Measurements from ENCODE around the gene PTPRO.

Gene PTPRO

GRCh38 chr12:15355766-15356165, 33.5 kb downstream of the PTPRO start:
- peak; percentile 84 for DNase-seq

GRCh38 chr12:15356951-15357364, 34.6 kb downstream of the PTPRO start:
- peak; percentile 97 for DNase-seq

GRCh38 chr12:15364221-15365160, 42.2 kb downstream of the PTPRO start:
- peak; percentile 79 for DNase-seq

GRCh38 chr12:15368812-15369211, 46.5 kb downstream of the PTPRO start:
- no peak for DNase-seq

- peak; percentile 86 for DNase-seq
Observed at GRCh38 chr12:15372352-15372751, 50.0 kb downstream of the PTPRO start.

GRCh38 chr12:15387772-15388171, 65.5 kb downstream of the PTPRO start:
- no peak for DNase-seq

- DNase-seq: no peak
Observed at GRCh38 chr12:15389561-15389960, 67.3 kb downstream of the PTPRO start.

GRCh38 chr12:15393037-15393436, 70.7 kb downstream of the PTPRO start:
- DNase-seq: no peak

GRCh38 chr12:15393995-15394394, 71.7 kb downstream of the PTPRO start:
- no peak for DNase-seq

GRCh38 chr12:15404485-15404884, 82.2 kb downstream of the PTPRO start:
- no peak for DNase-seq

GRCh38 chr12:15405606-15406005, 83.3 kb downstream of the PTPRO start:
- DNase-seq: no peak

GRCh38 chr12:15407025-15407424, 84.7 kb downstream of the PTPRO start:
- no peak for DNase-seq

GRCh38 chr12:15411842-15412241, 89.5 kb downstream of the PTPRO start:
- DNase-seq: no peak

GRCh38 chr12:15417691-15418090, 95.4 kb downstream of the PTPRO start:
- DNase-seq: no peak

- DNase-seq: no peak
Observed at GRCh38 chr12:15423629-15424028, 101.3 kb downstream of the PTPRO start.

GRCh38 chr12:15427913-15428312, 105.6 kb downstream of the PTPRO start:
- DNase-seq: no peak

GRCh38 chr12:15428632-15429031, 106.3 kb downstream of the PTPRO start:
- DNase-seq: no peak

GRCh38 chr12:15429262-15429661, 107.0 kb downstream of the PTPRO start:
- DNase-seq: no peak

GRCh38 chr12:15435597-15435996, 113.3 kb downstream of the PTPRO start:
- no peak for DNase-seq

GRCh38 chr12:15439459-15439858, 117.2 kb downstream of the PTPRO start:
- no peak for DNase-seq

- no peak for DNase-seq
Observed at GRCh38 chr12:15443050-15443449, 120.7 kb downstream of the PTPRO start.

GRCh38 chr12:15443611-15444010, 121.3 kb downstream of the PTPRO start:
- DNase-seq: peak; percentile 34

- no peak for DNase-seq
Observed at GRCh38 chr12:15444523-15444922, 122.2 kb downstream of the PTPRO start.

GRCh38 chr12:15446807-15447206, 124.5 kb downstream of the PTPRO start:
- no peak for DNase-seq

GRCh38 chr12:15453613-15454012, 131.3 kb downstream of the PTPRO start:
- no peak for DNase-seq
